ENCODE results near the gene GPR50. TPM values are rescaled to one million over a fixed set of nuclear protein-coding genes. Genes with fewer than 3 reads are reported as not detected.

The GPR50 gene
- total and polyA plus RNA-seq, 2 of the 8 experiments (the other 6 are each of a cell fraction or from before 2014, with no cell fraction given) = 1.6 to 1.9 TPM

- no peaks in the 10 kb centered on the region for H3K23me2 ChIP-seq (ENCODE audit: low read depth, low read length)
- no peak overlapping the region for H2BK12ac ChIP-seq (ENCODE audit: low read depth, low read length)
- no peak overlapping the region for H2AK5ac ChIP-seq (ENCODE audit: low read depth, low read length)
- H3K79me2 ChIP-seq (ENCODE audit: control insufficient read depth in 1 of 2, insufficient read depth in 2 of 2, low read length in 2 of 2) = no peaks in the 10 kb centered on the region
- H2BK15ac ChIP-seq (ENCODE audit: low read length) = no peak overlapping the region
- no peak overlapping the region for H2BK120ac ChIP-seq (replicated peaks; ENCODE audit: low read depth, low read length)
- ChIA-PET CTCF (ENCODE audit: partially characterized antibody) (no interaction called here), POLR2A (ENCODE audit: partially characterized antibody) (no interaction called here)
- H4K8ac ChIP-seq (ENCODE audit: extremely low read depth, insufficient read depth, low read length) = no peak overlapping the region
- no peak overlapping the region for H3K4ac ChIP-seq (replicated peaks; ENCODE audit: insufficient read length, low read depth, low read length)
- no peak overlapping the region for H2BK20ac ChIP-seq (ENCODE audit: low read length)
- H3K23ac ChIP-seq (ENCODE audit: insufficient read length) = no peak overlapping the region
- H3K56ac ChIP-seq (replicated peaks; ENCODE audit: insufficient read length, low read depth, low read length) = no peak overlapping the region
- no peak overlapping the region for H3K27ac ChIP-seq (ENCODE audit: low read depth, low read length)
- DNase-seq (ENCODE audit: low read depth in 1 of 2, low spot score in 2 of 2) (no peak), FAIRE-seq (no peak)
- no peak overlapping the region for H3K9ac ChIP-seq (replicated peaks in 1 of 4; ENCODE audit: extremely low read depth in 1 of 4, low read depth in 3 of 4, low read length in 3 of 4)
- no peaks in the 10 kb centered on the region for H3K4me1 ChIP-seq (replicated peaks in 1 of 4; ENCODE audit: control insufficient read depth in 3 of 4, insufficient read depth in 4 of 4, low read length in 3 of 4)
- WGBS, 2 experiments (ENCODE audit: extremely low coverage in 1 of 2, insufficient coverage in 1 of 2, insufficient read length in 1 of 2, insufficient replicate concordance in 2 of 2, low coverage in 1 of 2, low lambda C conversion rate in 2 of 2, missing lambda C conversion rate in 1 of 2) = no CpG with 5 or more reads among the region's 2 CpGs
- H4K20me1 ChIP-seq (replicated peaks in 1 of 2; ENCODE audit: control insufficient read depth in 1 of 2, insufficient read depth in 2 of 2, low read length in 2 of 2) = no peaks in the 10 kb centered on the region
- no peak overlapping the region for H4K5ac ChIP-seq (ENCODE audit: insufficient read length, low read depth, low read length)
- H2AFZ ChIP-seq (ENCODE audit: low read length) = no peak overlapping the region
- no peak overlapping the region for H3K18ac ChIP-seq (ENCODE audit: extremely low read depth, low read length)
- no peak overlapping the region for H3K14ac ChIP-seq (ENCODE audit: insufficient read length)
- TF ChIP-seq KDM1A (IDR thresholded peaks at IDR 0.05; ENCODE audit: borderline replicate concordance, low read length) (no peak), EP300 (IDR thresholded peaks at IDR 0.05; ENCODE audit: borderline replicate concordance in 1 of 2, low read depth in 2 of 2, low read length in 2 of 2) (no peak)
- H2BK5ac ChIP-seq (ENCODE audit: low read depth, low read length) = no peak overlapping the region
- H3K4me2 ChIP-seq (ENCODE audit: insufficient read depth in 1 of 2, low read depth in 2 of 2, low read length in 2 of 2) = no peak overlapping the region
- H3K4me3 ChIP-seq (ENCODE audit: extremely low read depth in 1 of 4, insufficient read depth in 2 of 4, low read depth in 3 of 4, low read length in 4 of 4) = no peak overlapping the region
- H3K79me1 ChIP-seq (ENCODE audit: low read depth, low read length) = no peaks in the 10 kb centered on the region
- H3K27me3 ChIP-seq (replicated peaks in 1 of 4; ENCODE audit: control insufficient read depth in 3 of 4, extremely low read depth in 1 of 4, insufficient read depth in 3 of 4, low read length in 3 of 4) = no peaks in the 10 kb centered on the region
- no peaks in the 10 kb centered on the region for H3K9me3 ChIP-seq (ENCODE audit: insufficient read depth in 2 of 2, low read depth in 1 of 2, low read length in 1 of 2)
- no peaks in the 10 kb centered on the region for H3K36me3 ChIP-seq (ENCODE audit: control insufficient read depth in 2 of 4, insufficient read depth in 4 of 4, low read length in 3 of 4)
- no peak overlapping the region for H4K91ac ChIP-seq (replicated peaks; ENCODE audit: insufficient read length, low read length)
These were observed 30.5 kb downstream of the GPR50 start for GRCh38 chrX:151206871-151207270.
